HG02970 (cell line): Measurements from ENCODE around the gene RXRB.
"Not testable (repeated sequence)": the region's sequence is repeated elsewhere in the genome, so short reads cannot be mapped to it uniquely, and the experiment has no call there.

Experiments
- ATAC-seq: cut with Tn5 transposase; IDR thresholded peaks from one replicate; pipeline ENCODE4 v1.9.1; 2021; ENCODE audit warnings: mild to moderate bottlenecking, moderate library complexity, moderate number of reproducible peaks; ENCODE audit not compliant: unreplicated experiment, low FRiP score

Gene RXRB

GRCh38 chr6:33200219-33201146, at the start of gene RXRB, which contains the start of gene SLC39A7:
Gene RXRB, minus strand, starts transcription at chr6:33200665. Its CDS starts 189 bp downstream, at chr6:33200476.
Gene SLC39A7, plus strand, starts transcription at chr6:33200867. Its CDS starts 379 bp downstream, at chr6:33201246.
- peak; percentile 57 for ATAC-seq

GRCh38 chr6:33249732-33250630, 49.5 kb upstream of the RXRB start:
- ATAC-seq: no peak

DNA sequence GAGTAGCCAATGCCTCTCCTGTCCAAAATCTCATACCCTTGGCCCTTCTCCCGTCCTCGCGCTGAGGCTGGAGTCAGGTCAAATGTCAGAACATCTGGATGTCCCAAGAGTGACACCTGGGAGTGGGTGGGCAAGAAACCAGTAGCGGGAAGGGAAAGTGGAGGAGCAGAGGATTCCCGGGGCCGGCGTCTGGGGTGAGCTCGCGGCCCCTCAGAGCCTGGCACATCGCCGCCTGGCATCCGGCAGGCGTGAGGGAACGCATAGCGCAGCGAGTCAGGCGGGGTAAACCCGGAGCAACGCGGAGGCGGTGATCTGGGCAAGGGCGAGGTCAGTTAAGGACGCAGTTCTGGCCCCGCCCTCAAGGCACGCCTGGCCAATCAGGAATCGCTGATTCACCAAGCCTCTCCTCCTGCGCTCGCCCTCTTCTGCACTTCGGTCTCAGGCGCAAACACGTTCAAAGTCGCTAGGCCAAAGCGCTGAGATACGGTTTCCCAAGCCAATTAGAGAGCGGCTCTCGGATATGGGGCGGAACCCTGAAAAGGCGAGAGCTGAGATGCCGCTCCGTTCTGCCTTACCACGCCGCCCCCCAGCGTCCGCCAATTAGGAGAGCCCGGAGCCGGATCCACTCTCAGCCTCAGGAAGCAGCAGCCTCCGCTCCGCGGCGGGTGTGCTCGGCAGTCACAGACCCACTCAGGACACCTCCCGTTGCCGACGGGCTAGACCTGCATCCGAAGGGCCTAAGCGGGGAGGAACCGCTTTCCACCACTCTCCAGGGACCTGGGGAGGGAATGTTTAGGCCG, 48.7 kb upstream of the RXRB start:
- ATAC-seq: peak; percentile 90

- peak; percentile 8 for ATAC-seq
These were observed 48.1 kb upstream of the RXRB start for GRCh38 chr6:33248643-33248931.

GRCh38 chr6:33247977-33248642, 47.6 kb upstream of the RXRB start:
- ATAC-seq: peak; percentile 37

GRCh38 chr6:33243476-33243875, 43.0 kb upstream of the RXRB start:
- no peak for ATAC-seq

- no peak for ATAC-seq
These were observed 41.5 kb upstream of the RXRB start for GRCh38 chr6:33241968-33242367.

DNA sequence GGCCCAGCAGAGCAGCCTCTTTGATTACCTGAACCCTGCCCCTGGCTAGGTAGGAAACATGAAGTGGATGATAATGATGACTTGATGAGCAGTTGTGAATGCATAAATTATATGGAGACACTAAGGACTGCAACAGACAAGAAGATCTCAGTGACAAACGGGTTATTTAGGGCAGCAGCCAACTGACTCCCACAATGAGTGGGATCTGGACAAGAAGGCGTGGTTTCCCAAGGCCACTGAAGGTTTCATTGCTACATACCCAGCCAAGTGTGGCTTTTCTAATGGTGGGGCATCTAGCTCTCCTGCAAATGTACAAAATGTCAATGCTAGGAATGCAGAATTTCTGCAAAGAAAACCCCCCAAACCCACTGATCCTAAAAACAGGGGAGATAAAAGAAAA, 37.3 kb upstream of the RXRB start:
- ATAC-seq: no peak

DNA sequence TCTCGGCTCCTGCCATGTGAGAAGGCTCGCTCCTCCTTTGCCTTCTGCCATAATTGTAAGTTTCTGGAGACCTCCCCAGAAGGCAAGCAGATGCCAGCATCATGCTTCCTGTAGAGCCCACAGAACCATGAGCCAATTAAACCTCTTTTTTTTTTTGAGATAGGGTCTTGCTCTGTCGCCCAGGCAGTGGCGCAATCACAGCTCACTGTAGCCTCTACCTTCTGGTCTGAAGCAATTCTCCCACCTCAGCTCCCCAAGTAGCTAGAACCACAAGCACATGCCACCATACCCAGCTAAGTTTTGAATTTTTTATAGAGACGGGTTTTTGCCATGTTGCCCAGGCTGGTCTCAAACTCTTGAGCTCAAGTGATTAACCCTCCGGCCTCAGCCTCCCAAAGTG, 36.4 kb upstream of the RXRB start:
- no peak for ATAC-seq

GRCh38 chr6:33236328-33236727, 35.9 kb upstream of the RXRB start:
- no peak for ATAC-seq

GRCh38 chr6:33235221-33235634, 34.8 kb upstream of the RXRB start:
- no peak for ATAC-seq

GRCh38 chr6:33226503-33227120, 26.1 kb upstream of the RXRB start:
- ATAC-seq: not testable (repeated sequence)

DNA sequence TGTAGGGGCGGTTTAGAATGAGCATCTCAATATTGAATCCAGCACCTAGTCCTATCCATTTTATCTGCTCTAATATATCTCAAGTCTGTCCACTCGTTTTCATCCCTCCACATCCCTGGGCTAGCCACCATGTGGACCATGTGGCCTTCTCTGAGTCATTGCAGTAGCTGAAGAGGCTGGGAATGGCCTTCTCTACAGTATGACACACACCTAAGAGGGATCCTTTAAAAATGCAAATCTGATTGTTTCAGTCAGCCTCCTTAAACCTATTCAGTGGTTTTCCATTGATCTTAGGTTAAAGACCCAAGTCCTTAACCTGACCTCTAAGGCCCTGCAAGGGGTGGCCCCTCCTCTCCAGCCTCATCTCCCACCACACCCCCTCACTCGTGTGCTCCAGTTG, 17.2 kb upstream of the RXRB start:
- ATAC-seq: no peak

DNA sequence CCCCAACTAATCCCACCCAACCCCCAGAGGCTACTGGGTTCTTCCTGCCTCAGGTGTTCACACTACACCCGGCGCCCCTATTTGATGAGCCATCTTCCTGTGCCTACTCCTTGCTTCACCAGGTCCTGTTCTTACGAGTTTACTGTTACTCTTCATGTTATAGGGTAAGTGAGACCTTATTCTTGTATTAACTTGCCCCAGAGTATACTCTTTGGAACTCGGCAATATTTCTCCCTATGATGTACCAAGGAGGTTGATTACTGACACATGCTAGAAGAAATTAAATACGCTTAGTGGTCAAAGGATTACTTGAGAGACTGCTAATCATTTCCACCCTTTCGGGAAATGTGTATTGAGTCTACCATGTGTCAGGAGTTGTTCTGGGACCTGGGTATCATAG, 16.8 kb upstream of the RXRB start:
- ATAC-seq: no peak

- ATAC-seq: no peak
These were observed 15.7 kb upstream of the RXRB start for GRCh38 chr6:33216117-33216649.

DNA sequence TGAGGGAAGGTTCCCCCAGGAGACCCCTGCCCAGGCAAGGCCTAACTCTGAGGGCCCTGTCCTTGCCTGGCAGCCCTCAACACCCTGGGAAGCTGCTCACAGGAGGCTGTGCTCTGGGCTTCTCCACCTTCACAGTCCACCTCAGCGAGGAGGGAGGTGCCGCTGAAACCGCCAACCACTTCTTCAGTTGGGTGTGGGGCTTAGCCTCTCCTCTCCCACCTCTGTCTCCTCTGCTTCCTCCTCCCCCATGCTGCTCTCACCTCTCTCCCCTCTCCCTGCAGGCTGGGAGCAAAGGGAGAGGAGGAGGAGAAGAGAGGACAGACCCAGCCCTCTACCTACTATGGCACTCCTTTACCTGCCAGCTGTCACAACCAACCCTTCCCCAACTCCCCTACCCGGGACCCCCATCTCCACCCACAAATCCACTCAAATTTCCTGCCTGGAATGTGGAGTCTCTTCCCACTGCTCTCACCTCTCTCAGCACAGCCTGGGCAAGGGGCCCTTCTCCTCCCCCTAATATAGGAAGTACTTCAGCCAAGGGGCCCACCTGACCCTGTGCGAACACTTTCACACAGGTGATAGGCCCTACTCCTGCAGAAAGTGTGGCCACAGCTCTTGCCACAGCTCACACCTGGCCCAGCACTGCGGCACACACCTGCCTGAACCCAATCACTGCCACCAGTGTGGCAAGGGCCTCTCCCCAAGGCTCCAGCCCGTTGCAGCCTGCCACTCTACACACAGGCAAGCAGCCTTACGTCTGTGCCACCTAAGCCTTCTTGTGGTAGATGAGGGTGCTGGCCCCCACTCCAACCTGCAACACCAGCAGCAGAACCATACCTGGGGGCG, 15.0 kb upstream of the RXRB start:
- ATAC-seq: no peak

DNA sequence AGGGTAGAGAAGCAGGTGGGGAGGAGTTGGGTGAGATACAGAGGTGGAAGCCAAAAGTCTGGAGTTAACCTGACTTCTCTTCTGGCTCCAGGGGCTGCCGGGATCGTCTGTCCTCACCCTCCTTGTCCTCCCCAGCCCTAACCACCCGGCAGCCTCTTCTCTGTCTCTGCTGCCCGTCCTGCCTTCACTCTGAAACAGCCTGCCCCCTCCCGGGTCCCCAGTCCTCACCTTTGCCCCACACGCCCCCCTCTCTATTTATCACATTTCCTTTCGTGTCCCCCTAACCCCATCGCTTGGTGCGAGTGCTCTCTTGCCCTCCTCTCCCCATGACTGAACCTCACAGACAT, 13.5 kb upstream of the RXRB start:
- no peak for ATAC-seq

DNA sequence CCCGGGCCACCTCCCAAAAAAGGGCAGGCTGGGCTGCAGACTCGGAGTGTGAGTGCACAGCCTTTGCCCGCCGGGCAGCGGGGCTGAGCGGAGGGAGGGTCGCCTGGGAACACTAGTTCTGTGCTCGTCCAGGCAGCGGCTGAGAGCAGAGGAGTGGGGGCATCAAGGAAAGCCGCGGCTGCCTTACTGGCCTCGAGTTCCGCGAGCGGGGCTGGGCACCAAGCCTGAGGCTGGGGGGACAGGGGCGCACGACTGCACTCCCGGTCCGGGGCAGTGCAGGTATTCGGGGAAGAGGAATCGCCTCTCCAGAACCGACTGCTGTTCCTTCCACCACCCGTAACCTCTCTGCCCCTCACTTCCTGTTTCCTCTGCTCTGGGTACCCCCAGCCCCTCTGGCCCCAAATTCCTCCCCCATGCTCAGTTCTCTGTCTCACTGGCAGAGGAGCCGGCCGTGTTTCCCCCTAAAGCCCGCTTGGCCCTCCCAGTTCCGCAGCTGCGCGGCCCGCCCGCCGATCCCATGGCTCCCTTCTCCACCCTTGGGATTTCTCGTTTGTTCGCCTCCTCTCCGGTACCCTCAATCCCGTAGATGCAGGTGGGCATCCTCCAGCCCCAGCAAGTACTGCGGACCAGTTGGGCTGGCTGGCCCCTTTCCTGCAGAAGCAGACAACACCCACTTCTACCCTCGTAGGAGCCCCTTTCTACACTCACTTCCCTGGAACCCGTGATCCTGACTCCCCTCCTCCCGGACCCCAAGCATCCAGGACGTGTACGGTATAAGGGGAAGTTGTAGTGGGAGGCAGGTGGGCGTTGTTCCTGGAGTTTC, 12.9 kb upstream of the RXRB start:
- ATAC-seq: no peak
